HEK293 (cell line): Measurements from ENCODE around the gene CHD2.

Source experiments
- CTCF ChIA-PET: fragments of 350-600 bp; formaldehyde crosslinking; extraction: SDS; loops from one replicate; lab custom pipeline; 2021; ENCODE audit warnings: antibody characterized with exemption; lab: Yijun Ruan, JAX
- POLR2A ChIA-PET: fragments of 300-600 bp; formaldehyde crosslinking; extraction: SDS; loops from one replicate; lab custom pipeline; 2020; ENCODE audit warnings: antibody characterized with exemption, inconsistent platforms; lab: Yijun Ruan, JAX
- H3K27ac ChIP-seq: fragments of 200-500 bp; sonication (Bioruptor generic); 2 replicates; pipeline ENCODE4 v1.5.1; 2014; ENCODE audit warnings: low read depth, low read length, control low read depth, inconsistent platforms; ENCODE audit errors: extremely low read depth
- H3K36me3 ChIP-seq, 2 experiments: fragments of 200-500 bp in 1 of 2; sonication (Bioruptor generic) in 1 of 2; 1 replicate in 1 of 2; 2 replicates in 1 of 2; pipeline ENCODE4 v1.5.1; 2014 to 2017; ENCODE audit warnings: inconsistent platforms in 2 of 2, low read length in 2 of 2; ENCODE audit not compliant: control insufficient read depth in 2 of 2, insufficient read depth in 1 of 2
- H3K4me1 ChIP-seq: fragments of 200-500 bp; sonication (Bioruptor generic); 2 replicates; pipeline ENCODE4 v1.5.1; 2014; ENCODE audit warnings: mild to moderate bottlenecking, low read length, inconsistent platforms; ENCODE audit not compliant: control insufficient read depth, insufficient read depth
- H3K4me3 ChIP-seq: 2 replicates; pipeline ENCODE4 v1.5.1; 2011; ENCODE audit warnings: low read depth, mild to moderate bottlenecking, control low read depth, low read length, moderate library complexity
- H3K9me3 ChIP-seq: fragments of 200-500 bp; sonication (Bioruptor generic); 2 replicates; pipeline ENCODE4 v1.5.1; 2014; ENCODE audit warnings: low read depth, low read length, inconsistent platforms; ENCODE audit not compliant: control insufficient read depth, insufficient read depth
- HOXA7 ChIP-seq: sonication (generic); formaldehyde crosslinking; IDR thresholded peaks from 2 replicates; pipeline ENCODE4 v1.8.1; 2022; ENCODE audit warnings: missing genetic modification reagents, borderline replicate concordance
- IKZF3 ChIP-seq: fragments of 450-650 bp; IDR thresholded peaks from 2 replicates; pipeline ENCODE4 v1.5.0; 2018; ENCODE audit warnings: missing biosample characterization, mild to moderate bottlenecking, missing genetic modification characterization, moderate library complexity
- KLF9 ChIP-seq: fragments of 450-650 bp; formaldehyde crosslinking; IDR thresholded peaks from 2 replicates; pipeline ENCODE4 v1.5.1; 2016; ENCODE audit warnings: missing biosample characterization, missing genetic modification characterization, low read depth
- SP3 ChIP-seq: fragments of 450-650 bp; formaldehyde crosslinking; IDR thresholded peaks from 2 replicates; pipeline ENCODE4 v1.5.1; 2016; ENCODE audit warnings: missing biosample characterization, missing genetic modification characterization
- YY1 ChIP-seq: fragments of 450-650 bp; formaldehyde crosslinking; IDR thresholded peaks from 2 replicates; pipeline ENCODE4 v1.5.1; 2018; ENCODE audit warnings: missing biosample characterization, missing genetic modification characterization
- ZBTB21 ChIP-seq: fragments of 450-650 bp; formaldehyde crosslinking; IDR thresholded peaks from 2 replicates; pipeline ENCODE4 v1.5.1; 2017; ENCODE audit warnings: missing biosample characterization, missing genetic modification characterization
- ZNF16 ChIP-seq: fragments of 450-650 bp; formaldehyde crosslinking; IDR thresholded peaks from 2 replicates; pipeline ENCODE4 v1.5.1; 2016; ENCODE audit warnings: low read depth, missing biosample characterization, missing genetic modification characterization
- ZNF426 ChIP-seq: fragments of 450-650 bp; formaldehyde crosslinking; IDR thresholded peaks from 2 replicates; pipeline ENCODE4 v1.5.1; 2017; ENCODE audit warnings: missing biosample characterization, missing genetic modification characterization, mild to moderate bottlenecking, inconsistent platforms, moderate library complexity
- ZNF549 ChIP-seq: fragments of 450-650 bp; IDR thresholded peaks from 2 replicates; pipeline ENCODE4 v1.5.1; 2018; ENCODE audit warnings: missing biosample characterization, missing genetic modification characterization, mild to moderate bottlenecking, inconsistent platforms, moderate library complexity
- ZNF560 ChIP-seq: fragments of 450-650 bp; formaldehyde crosslinking; IDR thresholded peaks from 2 replicates; pipeline ENCODE4 v1.5.1; 2017; ENCODE audit warnings: missing biosample characterization, missing genetic modification characterization, borderline replicate concordance
- ZNF626 ChIP-seq: fragments of 450-650 bp; sonication (Bioruptor Pico); formaldehyde crosslinking; IDR thresholded peaks from 2 replicates; pipeline ENCODE4 v1.5.1; 2018; ENCODE audit warnings: missing biosample characterization, missing genetic modification characterization, inconsistent platforms
- ZSCAN23 ChIP-seq: fragments of 450-650 bp; formaldehyde crosslinking; IDR thresholded peaks from 2 replicates; pipeline ENCODE4 v1.5.1; 2016; ENCODE audit warnings: missing biosample characterization, missing genetic modification characterization
- TF ChIP-seq, protein P1 (sequence below): fragments of 450-650 bp; formaldehyde crosslinking; IDR thresholded peaks from 2 replicates; pipeline ENCODE4 v1.5.1; 2016; ENCODE audit warnings: missing biosample characterization, missing genetic modification characterization
- TF ChIP-seq, protein P2 (sequence below): fragments of 450-650 bp; formaldehyde crosslinking; IDR thresholded peaks from 2 replicates; pipeline ENCODE4 v1.5.1; 2016; ENCODE audit warnings: missing biosample characterization, missing genetic modification characterization
- TF ChIP-seq, protein P3 (sequence below): fragments of 450-650 bp; formaldehyde crosslinking; IDR thresholded peaks from 2 replicates; pipeline ENCODE4 v1.5.1; 2017; ENCODE audit warnings: missing biosample characterization, missing genetic modification characterization
- TF ChIP-seq, protein P4 (sequence below): fragments of 450-650 bp; formaldehyde crosslinking; IDR thresholded peaks from 2 replicates; pipeline ENCODE4 v1.5.1; 2016; ENCODE audit warnings: missing biosample characterization, missing genetic modification characterization
- TF ChIP-seq, protein P5 (sequence below): fragments of 450-650 bp; IDR thresholded peaks from 2 replicates; pipeline ENCODE4 v1.5.1; 2018; ENCODE audit warnings: missing biosample characterization, mild to moderate bottlenecking, missing genetic modification characterization
- TF ChIP-seq, protein P6 (sequence below): fragments of 450-650 bp; formaldehyde crosslinking; IDR thresholded peaks from 2 replicates; pipeline ENCODE4 v1.5.1; 2016; ENCODE audit warnings: missing biosample characterization, missing genetic modification characterization, borderline replicate concordance

CHD2 gene

DNA sequence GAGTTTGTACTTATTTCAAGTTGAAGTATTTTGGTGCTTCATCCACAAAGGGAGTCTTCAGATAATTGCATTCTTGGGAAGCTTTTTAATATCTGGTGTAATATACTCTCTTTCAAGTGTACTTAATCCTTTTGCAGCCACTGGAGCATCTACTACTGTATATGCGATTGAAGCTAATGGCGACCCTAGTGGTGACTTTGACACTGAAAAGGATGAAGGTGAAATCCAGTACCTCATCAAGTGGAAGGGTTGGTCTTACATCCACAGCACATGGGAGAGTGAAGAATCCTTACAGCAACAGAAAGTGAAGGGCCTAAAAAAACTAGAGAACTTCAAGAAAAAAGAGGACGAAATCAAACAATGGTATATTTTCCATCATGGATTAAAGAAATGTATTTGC is 42.6 kb downstream of the CHD2 start:
- CTCF ChIA-PET, result interaction anchor here (0.6 to 5.3 kb wide), 6 partner anchors 8 to 1187 kb away, joined by 3 to 33 read pairs (median 4); no protein-coding TSS in a partner anchor
- POLR2A ChIA-PET, result no interaction called here
- no peak overlapping the region for H3K4me3 ChIP-seq
- peaks cover 91 to 95% of the 10 kb centered on the region in 2 experiments for H3K36me3 ChIP-seq
- H3K27ac ChIP-seq, result no peak overlapping the region
- peaks cover under 1% of the 10 kb centered on the region for H3K4me1 ChIP-seq
- TF ChIP-seq KLF9 (no peak), YY1 (tag by site-specific recombination) (no peak), ZNF426 (tag by site-specific recombination) (no peak), ZBTB21 (tag by site-specific recombination) (no peak), ZNF560 (tag by site-specific recombination) (no peak), IKZF3 (tag by site-specific recombination) (no peak), ZSCAN23 (tag by site-specific recombination) (no peak), ZNF16 (tag by site-specific recombination) (no peak), ZNF549 (tag by site-specific recombination) (no peak)
- TF ChIP-seq, protein P1, sequence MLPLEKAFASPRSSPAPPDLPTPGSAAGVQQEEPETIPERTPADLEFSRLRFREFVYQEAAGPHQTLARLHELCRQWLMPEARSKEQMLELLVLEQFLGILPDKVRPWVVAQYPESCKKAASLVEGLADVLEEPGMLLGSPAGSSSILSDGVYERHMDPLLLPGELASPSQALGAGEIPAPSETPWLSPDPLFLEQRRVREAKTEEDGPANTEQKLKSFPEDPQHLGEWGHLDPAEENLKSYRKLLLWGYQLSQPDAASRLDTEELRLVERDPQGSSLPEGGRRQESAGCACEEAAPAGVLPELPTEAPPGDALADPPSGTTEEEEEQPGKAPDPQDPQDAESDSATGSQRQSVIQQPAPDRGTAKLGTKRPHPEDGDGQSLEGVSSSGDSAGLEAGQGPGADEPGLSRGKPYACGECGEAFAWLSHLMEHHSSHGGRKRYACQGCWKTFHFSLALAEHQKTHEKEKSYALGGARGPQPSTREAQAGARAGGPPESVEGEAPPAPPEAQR (tag by site-specific recombination), result no peak
- TF ChIP-seq, protein P2, sequence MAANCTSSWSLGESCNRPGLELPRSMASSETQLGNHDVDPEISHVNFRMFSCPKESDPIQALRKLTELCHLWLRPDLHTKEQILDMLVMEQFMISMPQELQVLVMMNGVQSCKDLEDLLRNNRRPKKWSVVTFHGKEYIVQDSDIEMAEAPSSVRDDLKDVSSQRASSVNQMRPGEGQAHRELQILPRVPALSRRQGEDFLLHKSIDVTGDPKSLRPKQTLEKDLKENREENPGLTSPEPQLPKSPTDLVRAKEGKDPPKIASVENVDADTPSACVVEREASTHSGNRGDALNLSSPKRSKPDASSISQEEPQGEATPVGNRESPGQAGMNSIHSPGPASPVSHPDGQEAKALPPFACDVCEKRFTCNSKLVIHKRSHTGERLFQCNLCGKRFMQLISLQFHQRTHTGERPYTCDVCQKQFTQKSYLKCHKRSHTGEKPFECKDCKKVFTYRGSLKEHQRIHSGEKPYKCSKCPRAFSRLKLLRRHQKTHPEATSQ, result no peak
- TF ChIP-seq, protein P3, sequence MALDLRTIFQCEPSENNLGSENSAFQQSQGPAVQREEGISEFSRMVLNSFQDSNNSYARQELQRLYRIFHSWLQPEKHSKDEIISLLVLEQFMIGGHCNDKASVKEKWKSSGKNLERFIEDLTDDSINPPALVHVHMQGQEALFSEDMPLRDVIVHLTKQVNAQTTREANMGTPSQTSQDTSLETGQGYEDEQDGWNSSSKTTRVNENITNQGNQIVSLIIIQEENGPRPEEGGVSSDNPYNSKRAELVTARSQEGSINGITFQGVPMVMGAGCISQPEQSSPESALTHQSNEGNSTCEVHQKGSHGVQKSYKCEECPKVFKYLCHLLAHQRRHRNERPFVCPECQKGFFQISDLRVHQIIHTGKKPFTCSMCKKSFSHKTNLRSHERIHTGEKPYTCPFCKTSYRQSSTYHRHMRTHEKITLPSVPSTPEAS, result no peak
- H3K9me3 ChIP-seq, result no peaks in the 10 kb centered on the region

DNA sequence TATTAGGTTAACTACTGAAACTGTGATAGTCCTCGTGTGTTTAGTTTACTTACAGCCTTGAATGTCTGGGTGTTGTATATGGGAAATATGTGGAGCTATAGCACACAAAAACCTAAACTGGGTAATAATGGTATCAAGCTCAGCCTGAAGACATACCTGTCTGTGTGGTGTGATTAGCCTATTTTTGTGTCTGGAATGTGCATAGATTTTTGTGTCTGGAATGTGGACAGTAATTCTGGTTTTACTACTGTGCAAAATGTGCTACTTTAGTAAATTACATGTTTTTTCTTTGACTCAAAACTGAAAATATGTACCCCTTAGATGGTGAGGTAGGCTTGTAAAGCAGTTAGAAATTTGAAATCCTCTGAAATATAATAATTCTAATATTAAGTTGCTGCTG is 43.5 kb downstream of the CHD2 start:
- Histone ChIP-seq H3K4me1 (no peaks in the 10 kb centered on the region), H3K9me3 (no peaks in the 10 kb centered on the region), H3K27ac (no peak overlapping the region), H3K4me3 (no peak overlapping the region), H3K36me3 (peaks cover 92 to 96% of the 10 kb centered on the region in 2 experiments)
- POLR2A ChIA-PET, result no interaction called here
- no peak for TF ChIP-seq HOXA7
- TF ChIP-seq, protein P4, sequence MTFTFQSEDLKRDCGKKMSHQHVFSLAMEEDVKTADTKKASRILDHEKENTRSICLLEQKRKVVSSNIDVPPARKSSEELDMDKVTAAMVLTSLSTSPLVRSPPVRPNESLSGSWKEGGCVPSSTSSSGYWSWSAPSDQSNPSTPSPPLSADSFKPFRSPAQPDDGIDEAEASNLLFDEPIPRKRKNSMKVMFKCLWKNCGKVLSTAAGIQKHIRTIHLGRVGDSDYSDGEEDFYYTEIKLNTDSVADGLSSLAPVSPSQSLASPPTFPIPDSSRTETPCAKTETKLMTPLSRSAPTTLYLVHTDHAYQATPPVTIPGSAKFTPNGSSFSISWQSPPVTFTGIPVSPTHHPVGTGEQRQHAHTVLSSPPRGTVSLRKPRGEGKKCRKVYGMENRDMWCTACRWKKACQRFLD (tag by site-specific recombination), result no peak
- TF ChIP-seq SP3, result no peak
- TF ChIP-seq, protein P5, sequence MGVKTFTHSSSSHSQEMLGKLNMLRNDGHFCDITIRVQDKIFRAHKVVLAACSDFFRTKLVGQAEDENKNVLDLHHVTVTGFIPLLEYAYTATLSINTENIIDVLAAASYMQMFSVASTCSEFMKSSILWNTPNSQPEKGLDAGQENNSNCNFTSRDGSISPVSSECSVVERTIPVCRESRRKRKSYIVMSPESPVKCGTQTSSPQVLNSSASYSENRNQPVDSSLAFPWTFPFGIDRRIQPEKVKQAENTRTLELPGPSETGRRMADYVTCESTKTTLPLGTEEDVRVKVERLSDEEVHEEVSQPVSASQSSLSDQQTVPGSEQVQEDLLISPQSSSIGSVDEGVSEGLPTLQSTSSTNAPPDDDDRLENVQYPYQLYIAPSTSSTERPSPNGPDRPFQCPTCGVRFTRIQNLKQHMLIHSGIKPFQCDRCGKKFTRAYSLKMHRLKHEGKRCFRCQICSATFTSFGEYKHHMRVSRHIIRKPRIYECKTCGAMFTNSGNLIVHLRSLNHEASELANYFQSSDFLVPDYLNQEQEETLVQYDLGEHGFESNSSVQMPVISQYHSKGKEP (tag by site-specific recombination), result no peak
- TF ChIP-seq ZNF626, result no peak
- TF ChIP-seq, protein P3, result no peak
- TF ChIP-seq, protein P6, sequence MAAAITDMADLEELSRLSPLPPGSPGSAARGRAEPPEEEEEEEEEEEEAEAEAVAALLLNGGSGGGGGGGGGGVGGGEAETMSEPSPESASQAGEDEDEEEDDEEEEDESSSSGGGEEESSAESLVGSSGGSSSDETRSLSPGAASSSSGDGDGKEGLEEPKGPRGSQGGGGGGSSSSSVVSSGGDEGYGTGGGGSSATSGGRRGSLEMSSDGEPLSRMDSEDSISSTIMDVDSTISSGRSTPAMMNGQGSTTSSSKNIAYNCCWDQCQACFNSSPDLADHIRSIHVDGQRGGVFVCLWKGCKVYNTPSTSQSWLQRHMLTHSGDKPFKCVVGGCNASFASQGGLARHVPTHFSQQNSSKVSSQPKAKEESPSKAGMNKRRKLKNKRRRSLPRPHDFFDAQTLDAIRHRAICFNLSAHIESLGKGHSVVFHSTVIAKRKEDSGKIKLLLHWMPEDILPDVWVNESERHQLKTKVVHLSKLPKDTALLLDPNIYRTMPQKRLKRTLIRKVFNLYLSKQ (tag by site-specific recombination), result no peak
- CTCF ChIA-PET, result interaction anchor here (0.6 to 5.3 kb wide), 6 partner anchors 9 to 1186 kb away, joined by 3 to 33 read pairs (median 3); no protein-coding TSS in a partner anchor
